Astrocyte of the cerebellum (primary cell): ENCODE data around the gene SLC5A11.
"Not testable (repeated sequence)": the region's sequence is repeated elsewhere in the genome, so short reads cannot be mapped to it uniquely, and the experiment has no call there.

Source experiments
- DNase-seq: peaks from one replicate; pipeline ENCODE4 v3.0.0-alpha.2; 2011; ENCODE audit warnings: low read depth
- H3K4me3 ChIP-seq: 2 replicates; pipeline ENCODE4 v1.5.1; 2011; ENCODE audit warnings: mild to moderate bottlenecking, low read depth, low read length, moderate library complexity
- in situ Hi-C: cut with HindIII; loops from 2 replicates; pipeline ENCODE4 v1.10.0; 2017; ENCODE audit warnings: low sequenced_read_pairs
- TF ChIP-seq, protein P1 (sequence below): IDR thresholded peaks from 2 replicates; pipeline ENCODE4 v1.5.1; 2012; ENCODE audit warnings: low read length, low read depth, moderate library complexity, mild to moderate bottlenecking; ENCODE audit errors: missing control alignments

Gene SLC5A11

DNA sequence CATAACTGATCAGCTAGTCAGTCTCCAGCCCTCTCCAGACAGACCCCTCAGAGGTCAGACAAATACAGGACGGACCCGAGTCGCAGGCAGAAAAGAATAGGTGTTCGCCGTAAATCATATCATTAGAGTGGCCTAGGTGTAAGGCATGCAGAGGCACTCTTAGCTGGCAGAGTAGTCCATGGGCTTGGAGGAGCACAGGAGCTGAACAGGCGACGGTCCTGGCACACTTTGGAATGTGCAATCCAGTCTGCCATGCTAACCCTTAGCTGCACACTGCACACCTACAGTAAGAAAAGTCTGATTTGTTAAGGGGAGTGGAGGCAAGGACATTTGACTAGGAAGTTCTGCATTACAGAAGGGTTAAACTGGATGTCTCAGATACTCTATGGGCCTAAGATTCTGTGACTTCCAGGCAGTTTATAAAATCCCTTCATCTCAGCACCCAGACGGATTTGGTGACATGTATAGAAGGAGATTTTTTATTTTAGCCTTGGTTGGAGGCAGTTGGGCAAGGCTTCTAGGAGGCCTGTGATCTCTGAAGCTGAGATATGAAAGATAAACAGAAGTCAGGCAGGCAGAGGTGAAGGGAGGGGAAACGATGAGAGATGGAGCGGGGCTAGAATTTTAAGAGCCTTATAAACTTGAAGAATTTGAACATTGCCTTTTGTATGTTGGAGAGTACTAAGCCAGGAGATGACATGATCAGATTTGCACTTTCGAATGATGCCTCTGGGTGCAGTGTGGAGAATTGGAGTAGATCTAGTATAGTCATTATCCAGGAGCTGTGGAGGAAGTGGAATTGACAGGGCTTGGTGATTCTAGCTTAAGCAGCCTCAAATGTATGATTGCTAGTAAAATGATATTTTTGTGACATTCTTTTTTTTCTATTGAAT lies 34.6 kb upstream of the SLC5A11 start:
- H3K4me3 ChIP-seq = no peak overlapping the region
- DNase-seq = no peak
- in situ Hi-C loops = no loop called here
- TF ChIP-seq, protein P1, sequence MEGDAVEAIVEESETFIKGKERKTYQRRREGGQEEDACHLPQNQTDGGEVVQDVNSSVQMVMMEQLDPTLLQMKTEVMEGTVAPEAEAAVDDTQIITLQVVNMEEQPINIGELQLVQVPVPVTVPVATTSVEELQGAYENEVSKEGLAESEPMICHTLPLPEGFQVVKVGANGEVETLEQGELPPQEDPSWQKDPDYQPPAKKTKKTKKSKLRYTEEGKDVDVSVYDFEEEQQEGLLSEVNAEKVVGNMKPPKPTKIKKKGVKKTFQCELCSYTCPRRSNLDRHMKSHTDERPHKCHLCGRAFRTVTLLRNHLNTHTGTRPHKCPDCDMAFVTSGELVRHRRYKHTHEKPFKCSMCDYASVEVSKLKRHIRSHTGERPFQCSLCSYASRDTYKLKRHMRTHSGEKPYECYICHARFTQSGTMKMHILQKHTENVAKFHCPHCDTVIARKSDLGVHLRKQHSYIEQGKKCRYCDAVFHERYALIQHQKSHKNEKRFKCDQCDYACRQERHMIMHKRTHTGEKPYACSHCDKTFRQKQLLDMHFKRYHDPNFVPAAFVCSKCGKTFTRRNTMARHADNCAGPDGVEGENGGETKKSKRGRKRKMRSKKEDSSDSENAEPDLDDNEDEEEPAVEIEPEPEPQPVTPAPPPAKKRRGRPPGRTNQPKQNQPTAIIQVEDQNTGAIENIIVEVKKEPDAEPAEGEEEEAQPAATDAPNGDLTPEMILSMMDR = no peak

GRCh38 chr16:24812813-24813212 lies 33.0 kb upstream of the SLC5A11 start:
- H3K4me3 ChIP-seq, DNase-seq, in situ Hi-C loops: not testable (repeated sequence)

DNA sequence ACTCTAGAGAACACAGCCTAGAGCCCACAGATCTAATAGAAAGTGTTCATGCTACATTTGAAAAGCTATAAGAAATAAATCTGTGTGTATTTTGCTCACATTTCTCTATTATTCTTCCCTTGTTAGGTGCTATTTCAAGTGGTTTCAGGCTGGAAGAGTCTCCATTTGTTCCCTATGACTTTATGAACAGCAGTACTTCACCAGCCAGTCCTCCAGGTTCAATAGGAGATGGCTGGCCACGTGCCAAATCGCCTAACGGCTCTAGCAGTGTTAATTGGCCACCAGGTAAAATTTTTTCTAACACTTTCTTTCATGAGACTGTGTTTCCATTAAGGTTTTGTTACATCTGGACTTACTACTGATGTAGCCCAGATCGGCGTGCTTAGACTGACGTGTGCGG lies 30.7 kb upstream of the SLC5A11 start:
- in situ Hi-C loops = no loop called here
- no peak for DNase-seq
- TF ChIP-seq, protein P1 = no peak
- no peak overlapping the region for H3K4me3 ChIP-seq

DNA sequence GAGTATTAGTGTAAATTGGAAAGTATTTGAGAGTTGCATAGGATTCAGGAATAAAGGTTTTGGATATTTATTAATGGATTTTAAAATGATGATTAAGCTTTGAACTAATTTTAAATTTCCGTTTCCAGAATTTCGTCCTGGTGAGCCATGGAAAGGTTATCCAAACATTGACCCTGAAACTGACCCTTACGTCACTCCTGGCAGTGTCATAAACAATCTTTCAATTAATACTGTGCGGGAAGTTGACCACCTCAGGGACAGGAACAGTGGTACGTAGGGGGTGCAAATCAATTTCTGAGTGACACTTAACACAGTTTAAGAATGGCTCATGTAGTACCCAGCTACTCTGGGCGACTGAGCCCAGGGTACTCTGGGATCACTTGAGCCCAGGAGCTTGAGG lies 29.1 kb upstream of the SLC5A11 start:
- no peak overlapping the region for H3K4me3 ChIP-seq
- in situ Hi-C loops = no loop called here
- TF ChIP-seq, protein P1 = no peak
- DNase-seq = no peak

GRCh38 chr16:24819462-24820040 lies 26.2 kb upstream of the SLC5A11 start:
- peak; percentile 31 for DNase-seq
- in situ Hi-C loops = loop anchor here (10.0 kb wide), 1 partner anchor 115 kb away; no protein-coding TSS in a partner anchor
- no peak overlapping the region for H3K4me3 ChIP-seq
- TF ChIP-seq, protein P1 = no peak

DNA sequence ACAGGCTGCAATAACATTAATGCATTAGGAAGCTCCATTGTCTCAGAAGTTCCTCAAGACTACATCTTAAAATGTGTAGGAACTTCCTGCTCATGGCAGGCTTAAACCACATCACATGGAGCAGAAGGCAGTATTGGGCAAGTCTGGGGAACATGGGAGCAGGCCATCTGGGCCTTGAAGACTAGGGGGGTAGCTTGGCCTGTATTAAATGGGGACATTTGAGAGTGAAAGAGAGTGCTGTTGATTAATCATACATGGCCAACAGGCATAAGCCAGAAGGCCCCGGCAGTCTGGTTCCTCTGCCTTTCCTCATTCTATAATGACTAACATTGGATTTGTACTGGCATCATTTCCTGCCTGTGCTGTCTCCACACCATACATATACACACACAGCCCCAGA lies 25.2 kb upstream of the SLC5A11 start:
- DNase-seq = no peak
- in situ Hi-C loops = loop anchor here (10.0 kb wide), 1 partner anchor 114 kb away; no protein-coding TSS in a partner anchor

More for the DNA sequence above, 25.2 kb upstream of the SLC5A11 start:
- TF ChIP-seq, protein P1 = no peak
- H3K4me3 ChIP-seq = no peak overlapping the region
